Measurements from ENCODE around the gene IGF2BP3.
"Not testable (repeated sequence)": the region's sequence is repeated elsewhere in the genome, so short reads cannot be mapped to it uniquely, and the experiment has no call there.

Gene IGF2BP3

DNA sequence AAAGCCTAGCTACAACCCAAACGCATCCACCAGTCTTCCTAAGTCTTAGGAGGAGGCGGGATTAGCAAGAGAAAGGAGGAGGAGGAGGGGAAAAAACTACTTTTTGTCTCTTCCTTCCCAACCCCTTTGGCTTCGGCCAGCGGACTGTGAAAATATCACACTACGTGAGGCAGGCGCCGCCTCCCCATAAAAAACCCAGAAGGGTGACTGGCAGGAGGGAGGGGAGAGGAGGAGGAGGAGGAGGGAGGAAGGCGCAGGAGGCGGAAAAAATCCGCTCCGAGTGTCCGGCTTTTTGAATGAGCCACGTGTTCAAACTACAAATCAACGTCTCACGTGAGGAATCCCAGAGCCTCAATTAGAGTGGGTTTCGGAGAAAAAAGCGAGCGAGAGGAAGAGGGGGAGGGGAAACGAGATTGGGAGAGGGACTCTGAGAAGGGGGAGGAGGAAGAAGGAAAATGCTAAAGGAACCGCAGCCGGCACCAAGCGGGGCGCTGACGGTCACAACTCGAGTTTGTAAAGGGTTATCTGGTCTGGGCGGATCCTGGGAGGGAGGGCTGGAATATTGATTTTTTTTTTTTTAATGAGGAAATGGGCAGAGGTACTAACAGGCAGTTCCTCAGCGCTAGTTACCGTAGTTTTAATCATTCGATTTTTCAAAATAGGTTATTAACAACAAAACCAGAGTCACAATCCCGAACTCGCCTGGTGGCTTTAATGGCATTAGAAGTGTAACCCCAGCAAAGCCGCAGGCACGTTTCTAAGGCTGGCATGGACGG is at the start of gene IGF2BP3:
Gene IGF2BP3, minus strand, starts transcription at position 162 of the 776 bp plus-strand sequence. CDS start 381 bp downstream, outside the sequence.
- in situ Hi-C loops (cut with HindIII; ENCODE audit: low sequenced_read_pairs), result no loop called here

DNA sequence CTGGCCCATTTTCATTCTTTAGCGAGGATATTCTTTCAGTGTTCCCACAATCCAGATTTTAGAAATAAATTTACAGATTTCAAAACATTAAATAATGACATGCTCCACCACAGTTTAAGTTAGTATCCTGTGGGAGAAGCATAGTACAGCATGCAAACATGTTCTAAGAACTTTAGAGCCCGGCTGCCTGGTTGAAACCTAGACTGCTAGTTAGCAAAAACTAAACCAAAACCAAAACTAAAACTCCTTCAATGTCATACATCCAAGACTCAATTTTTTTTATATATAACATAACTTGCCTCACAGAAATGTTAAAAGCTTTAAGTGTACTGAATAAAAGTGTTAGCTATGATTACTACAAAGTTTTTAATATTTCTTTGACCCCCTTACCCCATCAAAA is 44.5 kb upstream of the IGF2BP3 start:
- in situ Hi-C loops (cut with HindIII; ENCODE audit: low sequenced_read_pairs), result no loop called here

DNA sequence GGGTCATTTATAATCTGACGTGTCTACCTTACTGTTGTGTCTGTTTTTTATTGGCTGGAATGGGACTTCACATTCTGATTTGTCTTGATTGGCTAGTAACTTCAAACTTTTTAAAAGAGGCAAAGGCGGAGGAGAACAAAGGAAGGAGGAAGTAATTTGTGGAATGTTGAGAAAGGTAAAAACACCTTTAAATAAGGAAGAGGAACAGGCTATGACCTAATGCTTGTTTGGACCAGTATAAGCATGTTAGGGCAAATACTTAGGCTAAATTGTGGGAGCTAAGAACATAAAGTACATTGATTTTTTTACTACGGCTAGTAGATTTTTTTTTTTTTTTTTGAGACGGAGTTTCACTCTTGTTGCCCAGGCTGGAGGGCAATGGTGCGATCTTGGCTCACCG is 43.5 kb upstream of the IGF2BP3 start:
- in situ Hi-C loops (cut with HindIII; ENCODE audit: low sequenced_read_pairs), result not testable (repeated sequence)

DNA sequence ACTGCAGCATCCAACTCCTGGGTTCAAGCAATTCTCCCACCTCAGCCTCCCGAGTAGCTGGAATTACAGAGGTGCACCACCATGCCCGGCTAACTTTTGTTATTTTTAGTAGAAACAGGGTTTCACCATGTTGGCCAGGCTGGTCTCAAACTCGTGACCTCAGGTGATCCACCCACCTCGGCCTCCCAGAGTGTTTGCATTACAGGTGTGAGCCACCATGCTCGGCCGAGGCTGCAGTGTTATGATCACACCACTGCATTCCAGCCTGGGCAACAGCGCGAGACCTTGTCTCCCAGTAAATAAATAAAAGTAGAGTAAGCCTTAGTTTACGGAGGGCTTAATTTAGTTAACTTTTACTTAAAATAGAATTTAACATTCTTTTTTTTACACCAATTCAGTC is 23.7 kb upstream of the IGF2BP3 start:
- in situ Hi-C loops (cut with HindIII; ENCODE audit: low sequenced_read_pairs), result no loop called here

DNA sequence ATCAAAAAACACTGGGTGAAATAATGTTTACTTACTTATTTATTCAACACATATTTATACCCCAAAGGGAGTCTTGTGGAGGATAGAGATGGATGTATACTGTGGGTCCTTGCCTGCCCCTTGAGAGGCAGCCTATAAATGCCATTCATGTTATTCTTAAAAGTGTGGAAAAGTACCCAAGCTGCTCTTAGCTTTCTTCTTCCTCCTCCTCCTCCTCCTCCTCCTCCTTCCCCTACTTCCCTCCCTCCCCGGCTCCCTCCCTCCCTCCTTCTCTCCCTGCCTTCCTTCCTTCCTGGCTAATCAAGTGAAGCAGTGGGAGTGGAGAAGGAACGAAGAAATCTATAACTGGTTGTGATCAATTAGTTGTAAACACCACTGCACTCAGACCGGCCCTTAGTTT is 21.2 kb upstream of the IGF2BP3 start:
- in situ Hi-C loops (cut with HindIII; ENCODE audit: low sequenced_read_pairs), result no loop called here

DNA sequence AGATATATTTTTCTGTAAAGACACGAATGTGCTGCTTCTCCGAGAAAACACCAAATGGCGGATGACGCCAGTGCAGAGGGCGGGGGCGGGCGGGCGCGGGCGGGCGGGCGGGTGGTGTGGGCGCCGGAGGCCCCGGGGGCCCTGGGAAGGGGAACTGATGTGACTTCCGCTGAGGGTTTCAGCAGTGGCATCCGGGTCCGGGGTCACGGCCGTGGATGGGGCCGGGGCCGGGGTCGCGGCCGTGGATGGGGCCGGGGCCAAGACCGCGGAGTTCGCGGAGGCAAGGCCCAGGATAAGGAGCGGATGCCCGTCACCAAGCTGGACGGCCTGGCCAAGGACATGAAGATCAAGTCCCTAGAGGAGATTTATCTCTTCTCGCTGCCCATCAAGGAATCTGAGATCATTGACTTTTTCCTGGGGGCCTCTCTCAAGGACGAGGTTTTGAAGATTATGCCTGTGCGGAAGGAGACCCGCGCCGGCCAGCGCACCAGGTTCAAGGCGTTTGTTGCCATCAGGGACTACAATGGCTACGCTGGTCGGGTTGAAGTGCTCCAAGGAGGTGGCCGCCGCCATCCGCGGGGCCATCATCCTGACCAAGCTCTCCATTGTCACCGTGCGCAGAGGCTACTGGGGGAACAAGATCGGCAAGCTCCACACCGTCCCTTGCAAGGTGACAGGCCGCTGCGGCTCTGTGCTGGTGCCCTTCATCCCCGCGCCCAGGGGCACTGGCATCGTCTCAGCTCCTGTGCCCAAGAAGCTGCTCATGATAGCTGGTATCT is 20.3 kb upstream of the IGF2BP3 start:
- in situ Hi-C loops (cut with HindIII; ENCODE audit: low sequenced_read_pairs), result no loop called here

DNA sequence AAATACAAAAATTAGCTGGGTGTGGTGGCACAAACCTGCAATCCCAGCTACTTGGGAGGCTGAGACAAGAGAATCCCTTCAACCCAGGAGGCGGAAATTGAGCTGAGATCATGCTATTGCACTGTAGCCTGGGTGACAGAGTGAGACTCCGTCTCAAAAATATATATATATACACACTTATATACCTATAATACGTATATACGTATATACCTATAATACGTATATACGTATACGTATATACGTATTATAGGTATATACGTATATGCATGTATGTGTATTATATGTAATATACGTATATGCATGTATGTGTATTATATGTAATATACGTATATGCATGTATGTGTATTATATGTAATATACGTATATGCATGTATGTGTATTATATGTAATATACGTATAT is 18.4 kb upstream of the IGF2BP3 start:
- in situ Hi-C loops (cut with HindIII; ENCODE audit: low sequenced_read_pairs), result not testable (repeated sequence)

DNA sequence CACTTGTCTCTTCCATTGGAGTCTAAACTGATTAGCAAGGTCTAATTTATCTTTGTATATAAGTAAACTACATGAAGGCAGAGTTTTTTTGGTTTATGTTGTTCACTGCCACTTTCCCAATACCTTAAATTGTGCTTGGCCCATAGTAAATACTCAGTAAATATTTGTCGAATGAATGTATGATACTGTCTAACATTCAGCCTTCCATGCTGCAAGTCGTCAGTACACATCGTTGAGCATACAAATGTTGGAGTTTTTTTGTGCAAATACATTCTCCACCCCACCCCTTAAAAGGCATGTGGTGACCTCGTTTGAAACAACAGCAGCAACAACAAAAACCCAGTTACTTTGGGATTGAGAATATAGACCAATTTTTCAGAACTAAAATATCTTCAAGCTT is 17.4 kb upstream of the IGF2BP3 start:
- in situ Hi-C loops (cut with HindIII; ENCODE audit: low sequenced_read_pairs), result no loop called here

DNA sequence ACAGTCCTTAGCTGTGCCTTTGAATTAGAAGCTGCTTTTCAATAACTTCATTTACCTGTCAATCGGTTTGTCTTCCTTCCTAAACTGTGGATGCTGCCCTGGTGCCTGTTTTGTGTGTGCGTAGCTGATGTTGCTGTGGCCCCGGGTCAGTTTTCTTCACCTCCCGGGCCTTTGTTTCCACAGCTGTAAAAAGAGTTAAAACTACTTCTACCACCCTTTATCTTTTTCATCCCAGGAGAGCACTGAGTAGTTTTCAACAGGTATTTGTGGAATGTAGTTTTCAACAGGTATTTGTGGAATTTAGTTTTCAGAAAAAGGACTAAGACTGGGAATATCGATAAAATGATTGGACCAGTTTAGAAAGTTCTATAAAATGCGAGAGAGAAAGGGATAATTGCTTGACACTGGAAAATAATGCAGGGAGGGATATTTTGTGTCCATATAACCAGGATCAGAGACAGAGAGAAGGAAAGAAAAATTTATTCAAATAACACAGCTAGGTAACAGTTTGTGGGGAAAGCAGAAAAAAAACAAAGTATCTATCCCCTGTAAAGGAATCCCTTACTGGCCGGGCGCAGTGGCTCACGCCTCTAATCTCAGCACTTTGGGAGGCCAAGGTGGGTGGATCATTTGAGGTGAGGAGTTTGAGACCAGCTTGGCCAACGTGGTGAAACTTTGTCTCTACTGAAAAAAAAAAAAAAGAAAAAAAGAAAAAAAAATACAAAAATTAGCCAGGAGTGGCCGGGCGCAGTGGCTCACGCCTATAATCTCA is 15.9 kb upstream of the IGF2BP3 start:
- in situ Hi-C loops (cut with HindIII; ENCODE audit: low sequenced_read_pairs), result no loop called here

DNA sequence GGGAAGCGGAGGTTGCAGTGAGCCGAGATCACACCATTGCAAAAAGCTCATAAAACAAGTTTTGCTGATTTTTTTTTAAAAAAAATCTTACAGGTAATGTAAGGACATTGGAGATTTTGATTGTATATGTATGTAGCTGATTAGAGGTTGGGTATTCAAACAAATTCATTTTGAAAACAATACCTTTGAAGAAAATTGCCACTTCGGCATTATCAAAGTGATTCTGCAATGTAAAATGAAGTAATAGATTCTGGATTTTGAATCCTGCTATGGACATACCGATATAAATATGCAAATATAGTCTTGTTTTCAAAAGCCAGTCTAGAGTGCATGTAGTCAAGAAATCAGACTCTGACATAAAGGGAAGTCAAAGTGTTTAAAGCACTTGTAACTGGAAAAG is 12.4 kb upstream of the IGF2BP3 start:
- in situ Hi-C loops (cut with HindIII; ENCODE audit: low sequenced_read_pairs), result no loop called here

DNA sequence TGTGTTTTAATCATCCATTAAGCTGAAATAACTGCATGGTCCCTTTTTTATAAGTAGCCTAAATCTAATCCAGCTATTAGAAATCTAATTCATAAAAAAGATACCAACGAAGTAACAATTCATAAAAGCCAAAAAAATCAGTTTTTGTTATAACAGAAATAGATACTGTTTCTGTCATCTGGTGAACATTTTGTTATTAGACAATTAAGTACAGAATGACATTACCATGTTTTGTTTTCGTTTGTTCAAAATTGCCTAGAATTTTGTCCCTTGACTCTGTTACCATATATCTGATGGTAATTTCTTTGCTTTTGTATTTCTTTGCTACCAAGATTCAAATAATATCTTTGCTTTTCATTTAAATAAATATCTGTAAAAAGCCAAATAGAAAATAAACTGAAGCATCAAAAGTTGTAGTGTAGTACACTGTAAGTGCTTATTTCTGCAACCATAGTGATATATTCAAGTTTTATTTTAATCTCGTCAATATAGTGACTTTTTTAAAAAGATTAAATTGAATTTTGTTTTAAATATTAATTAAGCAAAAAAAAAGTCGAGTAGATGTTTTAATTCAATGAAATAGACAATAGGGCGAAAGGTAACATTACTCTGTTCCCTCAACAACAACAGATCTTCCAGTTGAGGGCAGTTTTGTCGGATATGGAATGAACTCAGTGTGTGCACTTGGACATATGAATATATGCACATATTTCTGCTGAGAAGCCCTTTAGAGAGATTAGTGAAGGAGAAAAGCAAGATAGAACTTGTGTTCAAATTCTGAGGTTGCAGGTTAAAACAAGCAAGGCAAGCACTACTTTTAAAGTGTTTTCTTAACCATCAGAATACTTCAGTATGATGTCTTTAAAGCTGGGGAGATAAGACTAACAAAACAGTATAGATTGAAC is 7.9 kb upstream of the IGF2BP3 start:
- in situ Hi-C loops (cut with HindIII; ENCODE audit: low sequenced_read_pairs), result no loop called here

DNA sequence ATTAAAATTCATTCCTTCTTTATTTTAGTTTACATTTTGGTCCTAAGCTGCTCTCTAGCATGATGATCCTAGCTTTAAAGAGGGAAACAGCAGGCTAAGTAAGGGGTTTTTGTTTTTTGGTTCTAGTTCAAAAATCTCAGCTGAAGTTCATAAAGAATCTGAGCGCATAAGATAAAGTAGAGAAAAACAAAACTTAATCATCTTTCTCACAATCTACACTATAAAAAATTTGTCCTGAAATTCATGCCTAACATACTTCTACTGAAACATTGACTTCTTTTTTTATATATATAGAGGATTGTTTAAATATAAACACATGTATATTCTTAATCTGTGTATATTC is 6.8 kb upstream of the IGF2BP3 start:
- in situ Hi-C loops (cut with HindIII; ENCODE audit: low sequenced_read_pairs), result no loop called here

DNA sequence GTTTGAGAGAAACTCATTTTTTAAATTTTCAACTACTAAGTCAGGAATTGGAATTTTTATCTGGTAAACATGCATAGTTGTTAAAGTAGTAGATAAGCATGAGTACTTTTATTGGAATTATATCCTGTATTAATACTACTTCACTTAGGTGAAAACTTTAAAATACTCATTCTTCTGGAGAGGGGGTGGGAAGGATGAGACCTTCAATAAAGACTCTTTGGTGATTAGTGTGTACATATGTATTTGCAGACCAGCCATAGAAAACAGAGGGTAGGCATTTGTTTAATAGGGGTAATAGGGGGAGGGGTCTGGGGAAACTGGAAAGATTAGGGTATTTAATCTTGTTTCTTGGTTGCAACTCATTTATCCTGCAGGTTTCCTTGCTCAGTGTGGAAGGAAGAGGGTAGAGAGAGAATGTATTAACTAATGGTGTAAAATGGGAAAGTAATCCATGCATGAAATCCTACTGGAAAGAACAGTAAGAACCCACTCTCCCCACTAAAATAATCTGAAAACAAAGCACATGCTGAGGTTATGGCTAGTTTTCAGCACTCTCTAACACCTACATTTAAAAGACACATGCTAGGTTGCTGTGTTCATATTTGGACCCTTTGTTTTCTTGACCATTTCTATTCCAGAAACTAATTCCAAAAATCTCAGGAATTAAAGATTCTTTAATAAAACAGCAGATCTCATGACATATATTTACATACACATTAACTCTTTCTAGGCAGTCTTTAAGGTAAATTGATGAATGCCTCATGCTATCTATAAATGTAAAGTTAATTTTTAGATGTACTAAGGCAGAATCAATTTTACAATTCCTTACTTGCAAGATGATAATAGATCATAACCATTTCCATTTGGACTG is 6.2 kb upstream of the IGF2BP3 start:
- in situ Hi-C loops (cut with HindIII; ENCODE audit: low sequenced_read_pairs), result no loop called here

DNA sequence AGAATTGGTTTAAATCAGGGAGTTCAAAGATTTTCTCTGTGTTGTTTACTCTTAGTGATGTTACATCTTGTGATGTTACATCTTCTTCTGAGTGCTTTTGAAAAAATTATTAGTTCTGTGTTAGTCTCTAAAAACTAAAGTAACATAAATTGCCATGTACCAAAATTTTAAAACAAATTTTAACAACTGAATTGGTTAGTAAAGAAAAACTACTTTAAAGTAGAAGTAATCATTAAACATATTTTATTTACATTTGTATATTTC is 5.2 kb upstream of the IGF2BP3 start:
- in situ Hi-C loops (cut with HindIII; ENCODE audit: low sequenced_read_pairs), result no loop called here

DNA sequence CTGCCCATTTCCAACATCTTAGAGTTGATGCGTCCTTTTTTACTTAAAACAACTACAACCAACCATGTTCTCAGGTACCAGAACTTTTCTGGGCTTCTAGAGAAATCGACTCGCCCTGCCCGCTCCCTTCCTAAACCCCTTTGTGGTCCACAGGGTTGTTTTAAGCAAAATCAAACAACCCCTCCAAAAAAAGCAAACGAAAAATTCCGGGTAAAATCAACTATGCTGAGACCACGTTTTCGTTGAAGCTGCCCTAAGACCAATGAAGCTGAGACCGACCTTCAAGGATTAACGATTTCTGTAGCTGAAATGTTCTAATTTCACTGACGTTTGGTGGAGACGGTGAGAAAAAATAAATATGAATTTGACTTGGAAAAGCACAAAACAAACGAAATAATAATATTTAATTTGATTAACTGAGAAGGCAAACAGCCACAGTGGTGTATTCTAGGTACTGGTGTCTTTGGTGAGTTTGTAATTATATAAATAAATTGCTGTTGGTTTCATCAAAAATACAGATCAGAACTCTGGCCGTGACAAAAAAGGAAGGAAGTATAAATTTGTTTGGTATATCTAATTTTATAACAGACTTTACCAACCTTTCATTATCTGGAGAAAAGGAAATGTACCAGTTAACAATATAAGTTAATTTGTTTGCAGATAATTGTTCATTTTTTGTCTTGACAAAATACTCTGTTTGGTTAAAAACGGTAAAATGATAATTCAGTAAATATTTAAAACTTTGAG is 4.7 kb upstream of the IGF2BP3 start:
- in situ Hi-C loops (cut with HindIII; ENCODE audit: low sequenced_read_pairs), result no loop called here

DNA sequence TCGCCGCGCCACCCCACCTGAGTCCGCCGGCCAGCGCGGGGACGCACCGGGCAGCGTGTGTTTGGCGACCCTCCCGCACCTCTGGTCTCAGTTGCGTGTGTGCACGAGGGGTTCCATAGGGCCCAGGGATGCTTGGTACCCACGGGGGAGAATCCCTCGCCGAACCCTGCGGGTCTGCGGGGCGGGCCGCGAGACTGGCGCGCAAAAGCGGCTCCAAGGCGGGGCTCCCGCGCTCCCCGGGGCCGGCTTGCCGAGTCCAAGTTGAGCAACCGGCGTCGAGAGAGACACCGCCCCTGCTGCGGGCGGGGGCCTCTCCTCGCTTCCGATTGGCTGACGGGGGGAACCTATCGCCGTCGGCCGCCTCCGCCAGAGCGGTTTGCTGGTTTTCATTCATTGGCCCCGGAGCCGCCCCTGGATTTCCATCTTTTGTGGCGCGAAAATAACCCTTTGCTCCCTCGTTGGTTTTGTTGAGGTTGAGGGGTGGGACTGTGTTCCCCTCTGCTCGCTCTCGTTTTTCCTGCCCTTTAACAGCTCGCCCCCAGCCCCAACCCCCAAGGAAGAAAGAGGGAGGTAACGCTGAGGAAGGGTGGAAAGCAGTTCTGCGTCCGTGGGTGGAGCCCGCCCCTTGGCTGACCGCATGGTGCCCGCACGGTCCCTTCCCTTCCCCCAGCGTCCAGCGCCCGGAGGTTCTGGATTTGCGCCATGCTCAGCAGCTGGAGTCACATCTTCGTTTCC is 4.0 kb upstream of the IGF2BP3 start:
- in situ Hi-C loops (cut with HindIII; ENCODE audit: low sequenced_read_pairs), result no loop called here

DNA sequence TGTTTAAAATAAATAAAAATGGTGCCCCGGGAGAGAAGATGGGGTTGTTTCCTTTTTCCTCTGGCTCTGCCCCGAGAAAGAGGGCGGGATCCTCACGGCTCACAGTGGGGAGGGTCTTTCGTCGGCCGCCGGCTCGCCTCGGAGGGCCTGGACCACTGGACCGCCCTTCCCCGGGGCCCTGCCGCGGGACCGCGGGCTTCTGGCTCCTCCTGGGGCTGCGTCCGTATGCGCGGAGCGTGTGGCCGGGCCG is 3.5 kb upstream of the IGF2BP3 start:
- in situ Hi-C loops (cut with HindIII; ENCODE audit: low sequenced_read_pairs), result no loop called here

DNA sequence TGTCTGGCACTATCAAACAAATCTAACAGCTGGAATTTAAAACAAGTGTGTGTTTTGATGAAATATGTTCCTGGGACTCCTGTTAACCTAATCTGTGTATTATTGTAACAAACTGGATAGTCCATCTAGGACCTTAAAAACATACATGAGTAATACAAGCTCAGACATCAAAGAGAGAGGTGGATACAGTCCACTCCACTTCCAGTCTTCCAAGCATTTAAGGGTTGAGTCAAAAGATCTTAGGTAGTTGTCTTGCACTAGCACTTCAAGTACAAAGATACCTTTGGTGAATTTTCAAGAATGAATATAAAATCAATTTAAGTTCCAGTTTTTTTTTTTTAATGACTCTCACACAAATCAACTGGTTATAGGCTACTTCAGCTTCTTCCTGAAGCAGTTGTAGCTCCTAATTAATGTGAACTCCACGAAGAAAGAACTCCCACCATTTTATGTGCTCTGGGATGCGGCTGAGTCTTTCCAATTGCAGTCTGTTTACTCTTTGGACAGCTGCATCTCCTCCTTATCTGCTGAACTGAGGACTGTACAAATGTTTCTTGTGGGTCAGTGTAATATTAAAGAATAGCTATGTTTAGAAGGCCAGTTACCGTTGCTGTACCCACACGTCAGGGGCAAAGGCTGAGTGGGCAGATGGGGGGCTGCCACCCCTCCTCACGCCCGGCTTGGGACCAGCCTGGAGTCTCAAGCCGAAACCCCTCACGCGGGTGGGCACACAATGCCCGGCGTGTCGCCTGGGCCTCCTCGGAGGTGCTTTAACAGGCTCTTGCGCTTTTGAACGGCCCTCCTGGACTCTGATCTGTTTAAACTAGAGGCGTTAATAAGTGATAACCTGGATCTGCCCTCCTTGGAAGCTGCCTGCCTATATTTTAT is 2.9 kb upstream of the IGF2BP3 start:
- in situ Hi-C loops (cut with HindIII; ENCODE audit: low sequenced_read_pairs), result no loop called here

All from DLD1 (cell line).